Gastrocnemius medialis (tissue), 4 donors: ENCODE measurements around the gene PRDM5.

Experiments used
- CTCF ChIP-seq, 5 experiments: fragments of 450-650 bp in 3 of 5; fragments of 200-600 bp in 2 of 5; sonication (generic) in 2 of 5; IDR thresholded peaks in 4 of 5; conservative IDR thresholded peaks in 1 of 5; 1 replicate in 4 of 5; 2 replicates in 1 of 5; pipeline ENCODE4 v1.5.1; 2016 to 2019; ENCODE audit warnings: antibody characterized with exemption in 5 of 5, mild to moderate bottlenecking in 3 of 5, moderate library complexity in 3 of 5
- POLR2A ChIP-seq, 2 donors: fragments of 450-650 bp; IDR thresholded peaks; one replicate each; pipeline ENCODE4 v1.6.1; 2017; ENCODE audit warnings: antibody characterized with exemption in 2 of 2, mild to moderate bottlenecking in 2 of 2, moderate library complexity in 2 of 2

GRCh38 chr4:120765260-120765680 is 157.3 kb downstream of the PRDM5 start:
- TF ChIP-seq CTCF (IDR thresholded peaks at IDR 0.05 in 4 of 5, conservative IDR thresholded peaks at IDR 0.05 in 1 of 5) (no peak), POLR2A (IDR thresholded peaks at IDR 0.05) (no peak)
